ENCODE data around the gene GEMIN2.
A peak's percentile ranks its signal among the peaks of the same experiment; 100 is the strongest.
"Not testable (repeated sequence)": the region's sequence is repeated elsewhere in the genome, so short reads cannot be mapped to it uniquely, and the experiment has no call there.

GEMIN2 gene

GRCh38 chr14:39109893-39110715 is 4.0 kb upstream of the GEMIN2 start:
- no peak for DNase-seq (ENCODE audit: low read depth)

DNA sequence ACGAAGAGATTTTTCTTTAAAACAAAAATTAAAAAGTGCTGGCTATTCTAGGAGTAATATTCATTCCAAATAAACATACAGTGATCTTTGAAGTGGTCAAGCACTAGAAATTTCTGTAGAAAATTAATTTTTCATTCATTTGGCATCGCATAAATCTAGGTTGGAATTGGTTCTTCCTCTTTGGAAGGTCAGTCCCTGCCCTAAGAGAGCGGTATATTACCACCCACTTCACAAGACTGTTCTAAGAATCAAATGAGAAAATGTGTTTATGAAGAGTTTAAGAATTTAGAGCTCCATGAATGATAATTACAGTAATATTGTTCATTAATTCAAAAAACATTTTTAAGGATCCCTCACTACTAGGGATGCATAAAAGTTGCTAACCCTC is 444 bp upstream of the GEMIN2 start:
- DNase-seq (ENCODE audit: low read depth): no peak

- DNase-seq (ENCODE audit: low read depth): peak; percentile 38
Observed at GRCh38 chr14:39122330-39123138, 8.4 kb downstream of the GEMIN2 start.

DNA sequence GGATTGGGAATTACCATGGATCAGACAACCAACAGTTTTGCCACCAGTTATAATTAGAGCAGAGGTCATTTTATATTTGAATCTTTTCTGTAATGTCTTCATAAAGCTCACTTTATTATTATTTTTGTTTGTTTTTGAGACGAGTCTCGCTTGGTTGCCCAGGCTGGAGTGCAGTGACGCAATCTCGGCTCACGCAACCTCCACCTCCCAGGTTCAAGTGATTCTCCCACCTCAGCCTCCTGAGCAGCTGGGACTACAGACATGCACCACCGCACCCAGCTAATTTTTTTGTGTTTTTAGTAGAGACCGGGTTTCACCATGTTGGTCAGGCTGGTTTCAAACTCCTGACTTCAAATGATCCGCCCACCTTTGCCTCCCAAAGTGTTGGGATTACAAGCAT is 23.7 kb downstream of the GEMIN2 start:
- not testable (repeated sequence) for DNase-seq (ENCODE audit: low read depth)

DNA sequence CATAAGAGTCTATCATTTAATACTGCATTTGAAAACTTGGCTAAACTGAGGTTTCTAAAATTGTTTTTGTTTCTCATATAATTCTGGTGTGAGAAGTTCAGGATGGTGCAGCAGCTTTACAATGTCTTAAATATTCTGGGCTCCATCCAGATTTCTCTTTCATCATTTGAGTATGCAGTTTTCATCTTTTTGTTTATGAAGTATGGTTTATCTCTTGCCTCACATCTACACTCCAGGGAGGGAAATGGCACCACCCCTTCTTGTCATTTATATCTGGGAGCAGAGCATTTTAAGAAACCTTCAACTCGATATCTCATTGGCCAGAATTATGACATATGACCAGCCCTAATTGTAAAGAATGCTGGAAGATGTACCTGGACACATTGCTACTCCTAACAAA is 24.3 kb downstream of the GEMIN2 start:
- DNase-seq (ENCODE audit: low read depth): no peak

- DNase-seq (ENCODE audit: low read depth): no peak
Observed at GRCh38 chr14:39140170-39140569, 26.0 kb downstream of the GEMIN2 start.

DNA sequence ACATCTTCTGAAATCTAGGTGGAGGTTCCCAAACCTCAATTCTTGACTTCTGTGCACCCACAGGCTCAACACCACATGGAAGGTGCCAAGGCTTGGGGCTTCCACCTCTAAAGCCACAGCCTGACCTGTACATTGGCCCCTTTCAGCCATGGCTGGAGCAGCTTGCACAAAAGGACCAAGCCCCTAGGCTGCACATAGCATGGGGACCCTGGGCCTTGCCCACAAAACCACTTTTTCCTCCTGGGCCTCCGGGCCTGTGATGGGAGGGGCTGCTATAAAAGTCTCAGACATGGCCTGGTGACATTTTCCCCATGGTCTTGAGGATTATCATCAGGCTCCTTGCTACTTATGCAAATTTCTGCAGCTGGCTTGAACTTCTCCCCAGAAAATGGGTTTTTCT is 27.5 kb downstream of the GEMIN2 start:
- DNase-seq (ENCODE audit: low read depth): not testable (repeated sequence)

- not testable (repeated sequence) for DNase-seq (ENCODE audit: low read depth)
Observed at GRCh38 chr14:39143226-39143625, 29.1 kb downstream of the GEMIN2 start.

- DNase-seq (ENCODE audit: low read depth): no peak
Observed at GRCh38 chr14:39145266-39145966, 31.3 kb downstream of the GEMIN2 start.

DNA sequence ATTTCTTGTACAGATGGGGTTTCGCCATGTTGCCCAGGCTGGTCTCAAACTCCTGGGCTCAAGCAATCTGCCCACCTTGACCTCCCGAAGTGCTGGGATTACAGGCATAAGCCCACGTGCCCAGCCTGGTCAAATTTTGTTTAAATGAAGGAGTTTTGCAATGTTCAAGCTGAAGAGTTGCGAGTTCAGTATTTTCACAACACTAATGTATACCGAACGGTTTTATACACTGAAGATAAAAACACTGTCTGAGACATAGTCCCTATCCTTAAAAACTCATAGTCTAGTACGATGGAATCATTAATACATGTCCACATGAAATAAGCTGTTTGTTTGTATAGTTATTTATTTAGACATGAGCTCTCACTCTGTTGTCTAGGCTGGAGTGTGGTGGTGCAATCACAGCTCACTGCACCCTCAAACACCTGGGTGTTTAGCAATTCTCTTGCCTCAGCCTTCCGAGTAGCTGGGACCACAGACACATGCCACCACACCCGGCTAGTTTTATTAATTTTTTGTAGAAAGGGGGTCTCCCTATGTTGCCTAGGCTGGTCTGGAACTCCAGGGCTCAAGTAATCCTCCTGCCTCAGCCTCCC is 40.6 kb downstream of the GEMIN2 start:
- no peak for DNase-seq (ENCODE audit: low read depth)

DNA sequence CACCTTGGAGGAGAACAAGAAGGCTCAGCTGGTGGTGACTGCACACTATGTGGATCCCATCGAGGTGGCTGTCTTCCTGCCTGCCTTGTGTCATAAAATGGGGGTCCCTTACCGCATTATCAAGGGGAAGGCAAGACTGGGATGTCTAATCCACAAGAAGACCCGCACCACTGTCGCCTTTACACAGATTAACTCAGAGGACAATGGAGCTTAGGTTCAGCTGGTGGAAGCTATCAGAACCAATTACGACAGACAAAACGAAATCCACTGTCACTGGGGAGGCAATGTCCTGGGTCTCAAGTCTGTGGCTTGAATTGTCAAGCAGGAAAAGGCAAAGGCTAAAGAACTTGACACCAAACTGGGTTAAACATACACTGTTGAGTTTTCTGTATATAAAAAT is 43.4 kb downstream of the GEMIN2 start:
- no peak for DNase-seq (ENCODE audit: low read depth)

DNA sequence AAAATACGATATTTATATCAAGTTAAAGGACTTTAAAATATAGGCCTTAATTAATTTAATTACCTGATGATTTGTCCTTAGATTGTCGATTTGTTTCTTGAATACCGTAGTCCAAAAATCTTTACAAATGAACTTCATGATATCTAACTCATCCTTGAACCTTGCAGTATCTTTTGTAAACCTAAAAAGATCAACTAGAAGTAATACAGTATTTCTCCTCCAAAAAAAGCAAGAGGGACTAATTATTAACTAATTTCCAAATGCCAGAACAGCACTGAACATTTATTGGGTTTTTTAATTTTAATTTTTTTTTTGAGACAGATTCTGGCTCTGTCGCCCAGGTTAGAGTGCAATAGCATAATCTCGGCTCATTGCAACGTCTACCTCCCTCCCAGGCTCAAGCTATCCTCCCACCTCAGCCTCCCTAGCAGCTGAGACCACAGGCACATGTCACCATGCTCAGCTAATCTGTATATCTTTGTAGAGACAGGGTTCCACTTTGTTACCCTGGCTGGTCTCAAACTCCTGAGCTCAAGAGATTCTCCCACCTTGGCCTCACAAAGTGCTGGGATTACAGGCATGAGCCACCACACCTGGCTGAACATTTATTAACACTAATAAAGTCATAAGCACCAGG is 44.2 kb downstream of the GEMIN2 start:
- no peak for DNase-seq (ENCODE audit: low read depth)

- DNase-seq (ENCODE audit: low read depth): no peak
Observed at GRCh38 chr14:39160494-39160893, 46.4 kb downstream of the GEMIN2 start.

DNA sequence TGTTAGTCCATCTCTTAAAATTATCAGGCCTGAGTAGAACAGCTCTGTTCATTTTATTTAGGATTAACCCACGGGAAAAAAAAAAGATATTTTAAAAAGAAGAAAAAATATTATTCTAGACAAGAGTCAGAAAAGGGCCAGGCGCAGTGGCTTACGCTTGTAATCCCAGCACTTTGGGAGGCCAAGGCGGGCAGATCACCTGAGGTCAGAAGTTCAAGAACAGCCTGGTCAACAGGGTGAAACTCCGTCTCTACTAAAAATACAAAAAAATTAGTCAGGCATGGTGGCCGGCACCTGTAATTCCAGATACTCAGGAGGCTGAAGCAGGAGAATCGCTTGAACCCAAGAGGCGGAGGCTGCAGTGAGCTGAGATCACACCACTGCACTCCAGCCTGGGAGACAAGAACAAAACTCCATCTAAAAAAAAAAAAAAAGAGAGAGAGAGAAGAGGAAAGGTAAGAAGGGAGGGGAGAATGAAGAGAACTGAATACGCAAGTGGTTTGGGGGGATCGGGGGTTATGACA is 53.7 kb downstream of the GEMIN2 start:
- DNase-seq (ENCODE audit: low read depth): not testable (repeated sequence)

- DNase-seq (ENCODE audit: low read depth): no peak
Observed at GRCh38 chr14:39168591-39168990, 54.5 kb downstream of the GEMIN2 start.

DNA sequence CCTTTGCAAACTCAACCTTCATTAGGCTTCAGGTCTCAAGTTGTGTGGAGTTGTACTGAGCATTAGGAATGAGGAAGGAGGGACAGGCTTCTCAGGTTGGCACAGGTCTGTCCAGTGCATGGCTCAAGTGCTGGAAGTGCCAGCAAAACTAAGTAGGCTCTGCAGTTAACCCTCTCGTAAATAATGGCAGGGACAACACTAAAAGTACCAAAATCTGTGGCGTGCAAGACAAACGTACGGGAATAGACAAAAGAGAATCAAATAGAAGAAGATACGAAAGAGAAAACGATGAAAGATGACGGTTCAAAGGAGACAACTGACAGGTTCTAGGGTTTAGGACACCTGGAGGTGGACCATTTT is 55.4 kb downstream of the GEMIN2 start:
- no peak for DNase-seq (ENCODE audit: low read depth)

DNA sequence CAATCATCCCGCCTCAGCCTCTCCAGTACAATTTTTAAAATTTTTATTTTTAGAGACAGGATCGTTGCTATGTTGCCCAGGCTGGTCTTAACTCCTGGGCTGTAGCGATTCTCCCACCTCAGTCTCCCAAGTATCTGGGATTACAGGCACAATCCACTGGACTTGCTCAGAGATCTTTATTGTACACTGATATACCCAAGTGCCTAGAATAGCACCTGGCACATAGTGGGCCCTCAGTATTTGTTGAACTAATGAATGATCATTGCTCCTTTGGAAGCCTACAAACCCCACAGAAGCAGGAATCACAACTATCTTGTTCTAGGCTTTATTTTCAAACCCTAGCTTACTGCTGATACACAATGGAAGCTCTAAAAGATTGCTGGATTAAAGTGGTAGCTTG is 59.1 kb downstream of the GEMIN2 start:
- DNase-seq (ENCODE audit: low read depth): no peak

DNA sequence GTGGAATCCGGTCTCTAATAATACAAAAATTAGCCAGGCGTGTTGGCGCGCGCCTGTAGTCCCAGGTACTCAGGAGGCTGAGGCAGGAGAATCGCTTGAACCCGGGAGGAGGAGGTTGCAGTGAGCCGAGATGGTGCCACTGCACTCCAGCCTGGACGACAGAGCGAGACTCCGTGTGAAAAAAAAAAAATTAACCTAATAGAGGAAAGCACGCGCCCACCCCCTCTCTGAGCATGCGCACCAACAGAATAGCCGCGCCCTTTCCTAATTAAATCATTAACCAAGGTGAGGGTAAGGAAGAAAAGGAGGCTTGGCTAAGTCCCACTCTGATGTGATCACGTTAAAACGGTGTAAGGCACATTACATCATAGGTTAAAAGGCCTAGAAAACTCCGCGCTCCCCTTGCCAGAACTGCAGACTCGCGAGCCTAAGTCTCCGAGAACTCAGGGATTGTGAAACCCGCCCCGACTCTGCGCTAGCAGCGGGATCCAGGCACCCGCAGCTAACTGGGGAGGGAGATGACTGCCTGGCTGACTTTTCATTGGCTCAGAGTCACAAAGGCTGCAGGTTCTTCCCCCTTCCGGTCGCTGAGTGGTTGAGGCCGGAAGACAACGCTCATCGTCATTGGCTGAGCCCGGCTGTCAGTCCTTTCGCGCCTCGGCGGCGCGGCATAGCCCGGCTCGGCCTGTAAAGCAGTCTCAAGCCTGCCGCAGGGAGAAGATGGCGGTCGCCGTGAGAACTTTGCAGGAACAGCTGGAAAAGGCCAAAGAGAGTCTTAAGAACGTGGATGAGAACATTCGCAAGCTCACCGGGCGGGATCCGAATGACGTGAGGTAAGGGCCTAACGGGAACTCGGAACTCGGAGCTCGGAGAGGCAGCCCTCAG is 60.7 kb downstream of the GEMIN2 start, which contains the start of gene PNN:
PNN (plus strand) TSS at position 695 of the 885 bp plus-strand sequence; CDS start at position 721, 26 bp downstream.
- peak; percentile 99 for DNase-seq (ENCODE audit: low read depth)

DNA sequence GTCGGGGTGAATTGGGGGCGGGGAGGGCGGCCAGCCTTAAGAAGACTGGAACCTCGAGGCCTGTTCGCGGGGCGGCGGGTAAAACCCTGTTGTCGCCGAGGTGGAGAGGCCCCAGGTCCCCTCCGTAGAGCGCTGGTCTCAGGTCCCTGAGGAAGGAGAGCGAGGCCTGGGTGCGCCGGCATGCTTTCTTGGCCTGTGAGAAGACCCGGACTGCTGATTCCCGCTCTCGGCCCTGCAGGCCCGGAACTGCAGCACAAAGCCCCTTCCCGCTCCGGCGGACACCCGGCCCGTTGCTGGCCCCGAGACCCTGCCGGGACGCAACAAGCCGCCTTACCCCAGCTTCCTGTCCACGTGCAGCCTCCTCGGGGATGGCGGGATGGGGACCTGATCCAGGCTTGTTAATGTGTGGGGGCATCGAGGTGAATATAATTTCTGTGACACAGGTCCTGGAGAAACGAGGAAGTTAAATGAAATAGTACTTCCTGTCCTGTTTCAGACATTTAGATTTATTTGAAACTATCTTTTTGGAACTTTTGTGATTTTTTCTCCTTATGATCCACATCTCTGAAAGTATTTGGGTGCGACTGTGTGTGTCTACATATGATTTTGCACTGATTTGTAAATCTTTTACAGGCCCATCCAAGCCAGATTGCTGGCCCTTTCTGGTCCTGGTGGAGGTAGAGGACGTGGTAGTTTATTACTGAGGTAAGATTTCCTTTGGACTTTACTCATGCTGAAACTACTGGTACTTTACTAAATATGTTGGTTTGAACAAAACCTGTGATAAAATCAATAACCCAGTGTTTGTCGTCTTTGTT is 61.5 kb downstream of the GEMIN2 start:
- DNase-seq (ENCODE audit: low read depth): no peak

Measured in stromal cell of bone marrow (primary cell).